Measurements from ENCODE around the gene ZNF41. TPM values are rescaled to one million over a fixed set of nuclear protein-coding genes. Genes with fewer than 3 reads are reported as not detected.
A peak's percentile ranks its signal among the peaks of the same experiment; 100 is the strongest.
"Not testable (repeated sequence)": the region's sequence is repeated elsewhere in the genome, so short reads cannot be mapped to it uniquely, and the experiment has no call there.

ZNF41 gene
- polyA plus RNA-seq, 1 donor from 2014 or later: 8.6 TPM

DNA sequence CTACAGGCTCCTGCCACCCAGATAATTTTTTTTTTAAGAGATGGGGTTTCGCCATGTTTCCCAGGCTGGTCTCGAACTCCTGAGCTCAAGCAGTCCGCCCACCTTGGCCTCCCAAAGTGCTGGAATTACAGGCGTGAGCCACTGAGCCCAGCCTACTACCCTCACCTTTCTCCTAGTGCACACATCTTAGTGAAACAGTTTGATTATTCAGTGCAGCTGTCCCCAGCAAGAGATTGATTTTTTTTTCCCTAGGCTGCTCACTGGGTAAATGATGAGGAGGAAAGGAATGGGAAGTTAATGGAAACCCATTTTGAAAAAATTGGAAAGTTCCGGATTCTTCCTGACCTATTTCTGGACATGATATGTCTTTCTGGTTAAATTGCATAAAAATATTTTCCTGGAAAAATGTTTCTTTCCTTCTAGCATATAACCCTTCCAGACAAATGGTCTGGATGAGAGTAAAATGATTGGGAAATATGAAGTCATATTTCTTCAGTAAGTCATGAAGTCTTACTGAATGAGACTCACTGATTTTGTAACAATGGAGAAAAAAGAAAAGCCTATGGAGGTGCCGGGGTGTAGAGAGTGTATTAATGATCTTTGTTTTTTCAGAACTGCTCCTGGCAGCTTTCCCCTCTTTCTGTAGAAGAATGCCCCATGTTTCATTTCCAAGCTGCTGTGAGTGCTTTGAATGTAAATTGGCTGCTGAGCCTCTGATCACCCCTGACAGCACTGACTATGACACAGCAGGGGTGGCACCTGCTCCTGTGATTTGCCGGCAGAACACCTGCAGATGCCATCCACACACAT, 19.5 kb upstream of the ZNF41 start:
- Mint-ChIP-seq H3K4me3 (peak overlapping the region in 1 of 4 donors; percentile 9), H3K9me3 (no peaks in the 10 kb centered on the region), H3K36me3 (peaks cover 3% of the 10 kb centered on the region), H3K4me1 (peaks cover 6 to 19% (median 17%) of the 10 kb centered on the region in 3 donors), H3K27ac (no peak overlapping the region), H3K27me3 (no peaks in the 10 kb centered on the region)

DNA sequence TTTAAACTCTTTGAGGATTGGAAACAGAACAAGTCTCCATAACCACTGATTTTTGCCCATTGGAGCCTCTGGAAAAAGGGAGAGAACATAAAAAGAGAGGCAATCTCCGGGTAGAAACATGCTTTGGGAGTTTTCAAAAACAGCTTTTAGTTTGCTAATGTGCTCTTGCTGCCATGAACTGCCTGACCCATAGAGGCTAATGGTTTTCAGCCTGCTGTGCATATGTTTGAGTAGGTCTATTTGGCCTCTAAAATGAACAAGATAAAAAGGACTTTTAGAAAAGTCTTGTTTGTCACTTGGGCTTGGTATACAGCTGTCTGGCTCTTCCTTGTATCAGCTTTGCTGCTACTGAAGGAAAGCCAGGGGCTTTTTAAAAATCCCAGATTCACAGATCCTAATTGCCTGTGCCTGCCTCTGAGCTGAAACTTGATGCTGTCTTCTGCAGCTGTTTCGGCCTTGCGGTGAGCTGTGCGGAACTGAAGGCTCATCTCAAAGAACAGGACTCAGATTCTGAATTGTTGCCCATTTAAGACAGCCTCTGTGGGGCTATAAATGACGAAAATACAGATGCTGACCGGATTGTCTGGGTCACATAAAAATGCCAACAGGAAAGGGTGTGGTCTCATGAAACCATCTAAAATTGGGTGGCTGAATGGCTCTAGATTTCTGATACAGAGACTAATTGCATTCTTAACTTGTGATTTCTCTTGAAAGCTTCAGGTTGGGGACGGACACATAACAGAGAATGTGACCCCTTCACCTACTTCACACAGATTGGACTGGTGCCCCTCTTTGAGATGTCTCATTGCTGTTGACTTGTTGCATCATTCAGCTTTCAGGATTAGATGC, 18.4 kb upstream of the ZNF41 start:
- Mint-ChIP-seq H3K36me3 (no peaks in the 10 kb centered on the region), H3K27me3 (no peaks in the 10 kb centered on the region), H3K9me3 (no peaks in the 10 kb centered on the region), H3K4me1 (peaks cover 2 to 19% (median 18%) of the 10 kb centered on the region in 3 donors), H3K4me3 (peak overlapping the region in 1 of 4 donors; percentile 41), H3K27ac (peak overlapping the region in 1 of 3 donors; percentile 56)

DNA sequence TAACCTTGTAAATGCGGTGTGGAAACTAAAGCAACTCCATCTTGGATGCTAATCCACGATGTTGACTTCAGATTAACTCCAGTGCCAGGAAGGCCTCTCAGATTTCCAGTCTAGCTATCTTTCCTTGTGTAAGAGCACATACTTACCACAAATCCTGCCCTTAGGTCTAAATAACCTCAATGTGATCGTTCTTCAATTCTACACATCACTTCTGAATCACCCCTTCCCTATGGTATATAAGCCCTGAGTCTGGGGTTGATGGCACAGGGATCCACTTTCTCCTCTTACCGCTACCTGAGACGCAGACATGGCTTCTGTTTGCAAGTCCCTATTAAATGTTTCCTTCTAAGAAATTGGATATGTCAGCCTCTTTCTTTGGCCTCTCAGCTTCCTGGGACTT, 17.5 kb upstream of the ZNF41 start:
- Mint-ChIP-seq H3K27ac (no peak overlapping the region), H3K36me3 (no peaks in the 10 kb centered on the region), H3K9me3 (no peaks in the 10 kb centered on the region), H3K4me3 (no peak overlapping the region), H3K4me1 (peaks cover 3 to 14% (median 10%) of the 10 kb centered on the region in 3 donors), H3K27me3 (peaks cover 2% of the 10 kb centered on the region)

- Mint-ChIP-seq H3K4me3 (no peak overlapping the region), H3K9me3 (peaks cover 0 to 2% (median 0%) of the 10 kb centered on the region in 3 donors), H3K36me3 (no peaks in the 10 kb centered on the region), H3K27ac (no peak overlapping the region), H3K27me3 (peaks cover 3% of the 10 kb centered on the region), H3K4me1 (peaks cover 3 to 14% (median 10%) of the 10 kb centered on the region in 3 donors)
Observed at GRCh38 chrX:47499293-47499692, 16.3 kb upstream of the ZNF41 start.

DNA sequence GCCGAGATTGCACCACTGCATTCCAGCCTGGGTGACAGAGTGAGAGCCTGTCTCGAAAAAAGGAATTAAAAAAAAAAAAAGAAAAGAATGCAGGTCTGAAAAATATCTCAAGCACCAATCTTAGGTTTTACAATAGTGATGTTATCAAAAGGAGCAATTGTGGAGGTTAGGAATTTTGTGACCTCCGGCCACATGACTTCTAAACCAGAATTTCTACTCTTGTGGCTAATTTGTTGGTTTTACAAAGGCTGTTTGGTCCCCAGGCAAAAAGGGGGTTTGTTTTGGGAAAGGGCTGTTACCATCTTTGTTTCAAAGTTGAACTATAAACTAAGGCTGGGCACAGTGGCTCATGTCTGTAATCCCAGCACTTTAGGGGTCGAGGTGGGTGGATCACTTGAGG, 15.4 kb upstream of the ZNF41 start:
- H3K27ac Mint-ChIP-seq: no peak overlapping the region
- no peaks in the 10 kb centered on the region for H3K36me3 Mint-ChIP-seq
- peaks cover 0 to 2% (median 0%) of the 10 kb centered on the region in 3 donors for H3K9me3 Mint-ChIP-seq
- peaks cover 3 to 14% (median 10%) of the 10 kb centered on the region in 3 donors for H3K4me1 Mint-ChIP-seq
- no peak overlapping the region for H3K4me3 Mint-ChIP-seq
- H3K27me3 Mint-ChIP-seq: peaks cover 3% of the 10 kb centered on the region

DNA sequence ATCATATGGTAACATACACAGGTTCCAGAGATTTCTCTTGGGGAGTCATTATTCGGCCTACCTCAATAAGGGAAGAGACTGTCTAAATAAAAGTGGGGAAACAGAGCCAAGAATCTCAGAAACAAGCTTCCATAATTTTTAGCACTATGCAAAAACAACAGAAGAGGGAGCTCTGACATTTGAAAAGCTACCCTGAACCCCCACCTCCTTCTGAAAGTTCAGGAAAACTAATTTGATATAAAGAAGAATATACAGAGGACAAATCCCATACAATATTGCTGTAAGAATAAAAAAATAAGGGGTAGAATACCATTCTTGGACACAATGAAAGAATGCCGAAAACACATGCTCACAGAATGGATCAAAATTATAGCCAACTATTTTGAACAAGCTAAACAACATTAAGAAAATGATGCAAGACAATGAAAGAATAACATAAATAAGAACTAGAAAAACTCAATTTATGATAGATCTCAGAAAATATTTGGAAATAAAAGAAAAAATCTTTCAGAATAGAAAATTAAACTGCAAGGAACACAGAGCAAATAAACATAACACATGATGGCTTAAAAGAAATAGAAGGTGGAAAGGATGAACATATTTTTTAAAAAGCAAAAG, 14.4 kb upstream of the ZNF41 start:
- Mint-ChIP-seq H3K27me3 (peaks cover 3% of the 10 kb centered on the region), H3K9me3 (peaks cover 0 to 2% (median 0%) of the 10 kb centered on the region in 3 donors), H3K27ac (no peak overlapping the region), H3K4me3 (no peak overlapping the region), H3K36me3 (no peaks in the 10 kb centered on the region), H3K4me1 (peaks cover 3 to 12% (median 10%) of the 10 kb centered on the region in 3 donors)

- Mint-ChIP-seq H3K4me1 (peaks cover 3 to 11% (median 5%) of the 10 kb centered on the region in 3 donors), H3K4me3 (peak overlapping the region in 2 of 4 donors; percentile 4 to 61)
- not testable (repeated sequence) for H3K27ac Mint-ChIP-seq
Observed at GRCh38 chrX:47492133-47492532, 9.1 kb upstream of the ZNF41 start.

GRCh38 chrX:47489507-47490275, 6.7 kb upstream of the ZNF41 start:
- Mint-ChIP-seq H3K36me3 (peaks cover 2% of the 10 kb centered on the region), H3K27ac (no peak overlapping the region), H3K9me3 (no peaks in the 10 kb centered on the region), H3K4me1 (peaks cover 12 to 15% (median 13%) of the 10 kb centered on the region in 3 donors), H3K27me3 (no peaks in the 10 kb centered on the region), H3K4me3 (no peak overlapping the region)

More at GRCh38 chrX:47492133-47492532, 9.1 kb upstream of the ZNF41 start:
- H3K9me3 Mint-ChIP-seq, H3K27me3 Mint-ChIP-seq, H3K36me3 Mint-ChIP-seq: not testable (repeated sequence)

DNA sequence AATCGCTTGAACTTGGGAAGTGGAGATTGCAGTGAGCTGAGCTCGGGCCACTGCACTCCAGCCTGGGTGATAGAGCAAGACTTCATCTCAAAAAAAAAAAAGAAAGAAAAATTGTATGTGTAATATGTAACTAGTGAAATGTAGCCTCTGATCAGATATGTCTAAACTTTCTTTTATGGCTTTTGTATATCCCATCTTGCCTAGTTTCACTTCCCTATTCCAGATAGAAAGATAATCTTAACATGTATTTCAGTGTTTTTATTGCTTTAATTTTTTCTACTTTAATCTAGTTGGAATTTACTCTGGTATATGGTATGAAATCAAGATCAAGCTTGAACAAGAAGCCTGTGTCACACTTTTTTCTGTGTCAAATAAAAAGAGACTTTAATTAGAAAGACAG, 1.9 kb upstream of the ZNF41 start:
- peak overlapping the region; percentile 16 to 82 (median 56) for H3K4me3 Mint-ChIP-seq
- H3K27me3 Mint-ChIP-seq: no peaks in the 10 kb centered on the region
- peak overlapping the region in 2 of 3 donors; percentile 68 to 73 for H3K27ac Mint-ChIP-seq
- H3K9me3 Mint-ChIP-seq: no peaks in the 10 kb centered on the region
- peaks cover 22 to 31% (median 31%) of the 10 kb centered on the region in 3 donors for H3K4me1 Mint-ChIP-seq
- no peaks in the 10 kb centered on the region for H3K36me3 Mint-ChIP-seq

- Mint-ChIP-seq H3K27ac (peak overlapping the region; percentile 94 to 95 (median 95)), H3K36me3 (no peaks in the 10 kb centered on the region), H3K27me3 (no peaks in the 10 kb centered on the region), H3K9me3 (no peaks in the 10 kb centered on the region), H3K4me1 (peaks cover 22 to 31% (median 27%) of the 10 kb centered on the region in 3 donors), H3K4me3 (peak overlapping the region; percentile 85 to 97 (median 92))
Observed at GRCh38 chrX:47483306-47484268, 565 bp upstream of the ZNF41 start.

DNA sequence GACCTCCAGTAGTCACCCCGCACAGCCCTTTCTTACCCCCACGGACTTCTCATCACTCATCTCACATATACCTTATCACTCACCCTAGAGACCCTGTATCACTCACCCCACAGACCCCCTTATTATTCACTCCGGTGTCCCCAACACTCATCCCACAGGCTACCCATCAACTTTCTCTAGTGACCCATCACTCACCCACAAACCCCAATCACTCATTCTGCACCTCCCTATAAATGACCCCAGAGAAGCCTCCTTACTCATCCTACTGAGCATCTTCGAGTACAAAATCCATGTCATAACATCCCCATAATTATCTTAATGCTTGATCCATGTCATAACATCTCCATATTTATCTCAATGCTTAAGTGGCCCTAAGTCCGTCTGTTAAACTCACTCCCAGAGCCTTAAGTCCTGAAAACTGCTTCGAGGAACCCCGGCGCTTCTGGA, 934 bp downstream of the ZNF41 start:
- Mint-ChIP-seq H3K9me3 (no peaks in the 10 kb centered on the region), H3K36me3 (peaks cover 4% of the 10 kb centered on the region), H3K4me1 (peaks cover 25 to 36% (median 29%) of the 10 kb centered on the region in 3 donors), H3K27ac (peak overlapping the region; percentile 94 to 95 (median 95)), H3K4me3 (peak overlapping the region; percentile 85 to 97 (median 92)), H3K27me3 (no peaks in the 10 kb centered on the region)

DNA sequence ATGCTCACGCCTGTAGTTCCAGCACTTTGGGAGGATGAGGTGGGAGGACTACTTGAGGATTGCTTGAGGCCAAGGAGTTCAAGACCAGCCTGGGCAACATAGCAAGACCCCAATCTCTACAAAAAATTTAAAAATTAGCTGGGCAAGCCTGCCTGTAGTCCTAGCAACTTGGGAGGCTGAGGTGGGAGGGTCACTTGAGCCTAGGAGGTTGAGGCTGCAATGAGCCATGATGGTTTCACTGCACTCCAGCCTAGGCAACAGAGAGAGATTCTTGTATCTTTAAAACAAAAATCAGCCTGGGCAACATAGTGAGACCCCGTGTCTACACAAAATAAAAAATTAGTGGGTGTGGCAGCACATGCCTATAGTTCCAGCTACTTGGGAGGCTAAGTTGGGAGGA, 1.9 kb downstream of the ZNF41 start:
- H3K27me3 Mint-ChIP-seq: no peaks in the 10 kb centered on the region
- H3K36me3 Mint-ChIP-seq: peaks cover 4% of the 10 kb centered on the region
- peaks cover 29 to 41% (median 30%) of the 10 kb centered on the region in 3 donors for H3K4me1 Mint-ChIP-seq
- H3K9me3 Mint-ChIP-seq: no peaks in the 10 kb centered on the region
- H3K4me3 Mint-ChIP-seq: peak overlapping the region; percentile 70 to 95 (median 86)
- peak overlapping the region in 2 of 3 donors; percentile 37 to 44 for H3K27ac Mint-ChIP-seq

- H3K4me3 Mint-ChIP-seq: peak overlapping the region in 2 of 4 donors; percentile 32 to 37
- peaks cover 6% of the 10 kb centered on the region for H3K36me3 Mint-ChIP-seq
- no peaks in the 10 kb centered on the region for H3K9me3 Mint-ChIP-seq
- peak overlapping the region in 2 of 3 donors; percentile 37 to 44 for H3K27ac Mint-ChIP-seq
- H3K4me1 Mint-ChIP-seq: peaks cover 29 to 46% (median 32%) of the 10 kb centered on the region in 3 donors
- no peaks in the 10 kb centered on the region for H3K27me3 Mint-ChIP-seq
Observed at GRCh38 chrX:47480576-47480975, 2.4 kb downstream of the ZNF41 start.
